ENCODE data around the gene PARVG.

PARVG gene

DNA sequence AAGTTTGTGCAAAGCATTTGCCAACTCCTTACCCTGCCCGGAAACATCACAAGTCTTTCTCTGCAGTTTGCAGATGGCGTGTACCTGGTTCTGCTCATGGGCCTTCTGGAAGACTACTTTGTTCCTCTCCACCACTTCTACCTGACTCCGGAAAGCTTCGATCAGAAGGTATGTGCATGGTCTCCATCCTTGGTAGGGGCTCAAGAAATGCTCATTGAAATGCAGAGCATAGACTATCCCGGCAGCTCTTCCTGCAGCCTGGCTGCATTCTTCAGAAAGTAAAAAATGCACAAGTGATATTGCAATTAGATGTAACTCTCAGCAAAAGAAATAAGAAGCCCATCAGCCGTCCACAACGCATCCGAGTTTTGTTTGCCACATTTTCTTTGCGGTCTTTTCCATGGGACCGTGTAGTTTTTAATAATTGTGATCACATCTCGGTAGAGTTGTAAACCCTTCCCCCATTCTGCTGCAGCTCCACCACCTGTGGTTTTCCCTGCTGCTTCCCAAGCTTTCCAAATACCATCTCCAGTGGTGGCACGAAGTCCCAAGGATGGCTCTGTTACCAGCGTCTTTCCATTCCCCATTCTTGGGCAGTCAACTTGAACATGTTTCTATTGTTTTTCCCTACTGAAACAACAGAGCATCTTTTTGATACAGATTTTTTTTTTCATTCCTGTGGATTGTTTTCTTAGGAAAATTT, 22.7 kb upstream of the PARVG start:
- DNase-seq = no peak

DNA sequence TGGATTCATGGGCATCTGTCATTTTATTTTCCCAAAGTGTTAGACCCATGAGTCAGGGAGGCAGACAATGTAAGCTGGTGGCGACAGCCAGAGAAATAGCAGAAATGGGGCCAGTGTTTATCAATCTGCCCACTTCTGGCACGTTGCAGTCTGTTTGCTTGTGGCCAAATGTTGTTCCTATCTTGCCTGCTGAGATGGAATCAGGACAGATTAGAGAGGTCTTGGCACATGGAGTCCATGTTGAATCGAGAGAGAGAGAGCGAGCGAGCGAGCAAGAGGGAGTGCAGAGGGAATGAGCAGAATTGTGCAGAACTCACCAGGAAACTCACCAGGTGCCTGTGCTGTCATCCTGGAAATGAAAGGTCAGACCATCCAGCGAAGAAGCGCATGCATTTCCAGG, 21.9 kb upstream of the PARVG start:
- no peak for DNase-seq

DNA sequence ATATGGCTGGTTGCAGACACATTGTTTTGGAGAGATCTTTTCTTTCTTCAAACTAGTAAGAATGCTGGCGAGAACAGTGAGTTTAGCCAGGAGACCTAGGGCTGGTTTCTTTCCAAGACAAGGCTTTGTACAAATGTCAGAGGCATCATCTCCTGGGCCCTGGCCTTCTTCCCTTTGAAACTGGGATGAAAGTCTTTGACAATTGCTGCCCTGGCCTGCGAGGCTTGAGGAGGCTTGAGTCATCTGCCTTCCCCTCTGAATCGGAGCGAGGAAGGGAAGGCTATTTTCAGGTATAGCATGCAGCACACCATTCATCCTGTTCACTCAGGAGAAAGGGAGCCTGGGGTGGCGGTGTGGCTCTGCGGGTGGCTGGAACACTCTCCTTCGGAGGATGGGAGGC, 21.5 kb upstream of the PARVG start:
- DNase-seq = no peak

DNA sequence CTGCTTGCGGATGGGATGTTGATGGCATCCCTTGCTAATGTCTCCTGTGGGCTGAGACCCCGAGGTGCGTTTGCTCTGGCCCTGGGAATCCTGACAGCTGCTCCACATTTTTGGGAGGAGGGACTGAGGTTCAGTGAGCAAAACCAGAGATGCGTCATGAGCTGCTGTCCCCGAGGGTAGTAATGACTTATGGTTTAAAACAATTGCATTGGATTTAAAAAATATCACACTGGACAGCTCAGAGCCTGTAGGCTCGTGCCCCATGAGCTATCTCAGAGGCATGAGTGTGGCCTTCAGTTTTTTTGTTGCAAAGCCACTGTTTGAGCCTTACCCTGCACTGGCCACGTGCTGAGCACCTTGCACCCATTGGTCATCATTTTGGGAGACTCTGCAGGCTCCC, 20.9 kb upstream of the PARVG start:
- DNase-seq = no peak

DNA sequence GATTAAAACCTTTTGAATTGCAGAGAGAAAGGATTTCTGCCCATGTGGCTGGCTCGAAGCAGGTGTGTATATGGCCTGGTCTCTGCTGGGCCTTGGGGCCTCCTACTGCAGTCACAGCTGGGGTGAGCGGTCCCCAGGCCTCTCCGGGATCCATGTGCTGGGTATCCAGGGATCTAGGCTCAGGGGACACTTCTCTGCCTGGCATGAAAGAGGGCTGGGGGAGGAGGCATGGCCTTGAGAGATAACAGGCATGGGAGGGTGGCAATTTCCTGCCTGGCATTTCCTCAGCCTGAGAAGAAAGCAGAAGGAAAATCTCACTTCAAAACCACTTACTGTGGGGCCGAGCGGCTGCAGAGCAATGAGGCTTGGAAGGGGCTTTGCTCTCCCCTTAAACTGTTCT, 20.3 kb upstream of the PARVG start:
- no peak for DNase-seq

DNA sequence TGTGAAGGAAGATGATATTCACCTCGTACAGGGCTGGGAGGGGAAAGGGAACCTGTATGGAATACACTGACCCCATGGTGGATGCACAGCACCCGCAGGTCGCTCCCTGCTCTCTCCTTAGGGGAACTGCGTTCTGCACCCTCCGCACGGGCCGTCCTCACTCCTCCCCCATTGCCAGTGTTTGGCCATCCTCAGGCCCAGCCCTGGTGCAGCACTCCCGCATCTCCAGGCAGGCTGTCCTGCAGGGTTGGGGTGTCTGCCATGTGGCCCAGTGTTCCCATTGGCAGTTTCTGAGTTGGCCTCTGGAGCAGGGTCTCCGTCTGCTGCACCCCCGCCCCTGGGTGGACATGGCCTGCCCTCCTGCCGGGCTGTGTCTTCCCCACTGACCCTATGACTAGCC, 19.1 kb upstream of the PARVG start:
- DNase-seq = no peak

DNA sequence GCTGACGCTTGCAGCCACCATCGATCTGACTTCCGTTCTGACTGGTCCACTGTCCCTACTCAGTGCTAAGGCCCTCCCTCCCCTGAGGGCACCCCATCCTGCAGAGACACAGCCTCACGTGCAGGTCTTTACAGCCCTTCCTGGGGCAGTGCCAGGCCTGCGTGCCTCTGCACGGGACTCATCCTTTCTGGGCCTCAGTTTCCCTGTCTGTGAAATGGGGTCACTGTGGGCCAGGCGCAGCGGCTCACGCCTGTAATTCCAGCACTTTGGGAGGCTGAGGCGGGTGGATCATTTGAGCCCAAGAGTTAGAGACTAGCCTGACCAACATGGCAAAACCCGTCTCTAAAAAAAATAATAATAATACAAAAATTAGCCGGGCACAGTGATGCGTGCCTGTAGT, 17.8 kb upstream of the PARVG start:
- no peak for DNase-seq

DNA sequence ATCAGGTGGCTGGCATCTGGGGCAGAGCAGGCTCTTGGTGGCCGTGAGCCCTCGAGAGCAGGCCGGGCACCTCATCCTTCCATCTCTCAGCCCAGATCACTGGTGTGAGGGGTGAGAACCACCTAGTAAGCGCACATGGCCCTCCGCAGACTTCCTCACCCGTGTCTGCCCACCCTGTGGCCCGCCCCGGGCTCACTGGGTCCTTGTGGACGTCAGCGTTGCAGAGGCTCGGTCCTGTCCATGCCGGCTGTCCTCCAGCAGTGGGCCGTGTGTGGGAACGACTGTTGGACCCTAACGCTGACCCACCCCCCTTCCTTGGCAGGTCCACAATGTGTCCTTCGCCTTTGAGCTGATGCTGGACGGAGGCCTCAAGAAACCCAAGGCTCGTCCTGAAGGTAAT, 17.2 kb upstream of the PARVG start:
- DNase-seq = no peak

DNA sequence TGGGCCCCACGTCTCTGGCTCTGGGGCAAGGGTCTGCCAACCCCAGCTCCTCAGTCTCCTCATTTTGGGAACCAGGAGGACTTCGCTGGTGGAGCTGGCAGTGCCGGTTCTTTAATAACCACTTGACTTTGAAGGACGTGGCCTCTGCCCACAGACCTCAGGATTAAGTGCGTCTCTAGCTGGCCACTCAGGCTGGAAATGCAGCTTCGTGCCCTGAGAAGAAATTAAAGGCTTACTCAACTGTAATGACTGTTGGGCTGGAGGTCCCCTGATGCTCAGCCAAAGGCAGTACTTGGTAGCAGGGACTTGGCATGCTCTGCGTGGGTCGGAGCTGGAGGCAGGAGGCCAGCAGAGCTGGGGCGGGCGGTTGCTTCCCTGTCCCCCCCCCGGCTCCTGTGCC, 16.7 kb upstream of the PARVG start:
- DNase-seq = no peak

DNA sequence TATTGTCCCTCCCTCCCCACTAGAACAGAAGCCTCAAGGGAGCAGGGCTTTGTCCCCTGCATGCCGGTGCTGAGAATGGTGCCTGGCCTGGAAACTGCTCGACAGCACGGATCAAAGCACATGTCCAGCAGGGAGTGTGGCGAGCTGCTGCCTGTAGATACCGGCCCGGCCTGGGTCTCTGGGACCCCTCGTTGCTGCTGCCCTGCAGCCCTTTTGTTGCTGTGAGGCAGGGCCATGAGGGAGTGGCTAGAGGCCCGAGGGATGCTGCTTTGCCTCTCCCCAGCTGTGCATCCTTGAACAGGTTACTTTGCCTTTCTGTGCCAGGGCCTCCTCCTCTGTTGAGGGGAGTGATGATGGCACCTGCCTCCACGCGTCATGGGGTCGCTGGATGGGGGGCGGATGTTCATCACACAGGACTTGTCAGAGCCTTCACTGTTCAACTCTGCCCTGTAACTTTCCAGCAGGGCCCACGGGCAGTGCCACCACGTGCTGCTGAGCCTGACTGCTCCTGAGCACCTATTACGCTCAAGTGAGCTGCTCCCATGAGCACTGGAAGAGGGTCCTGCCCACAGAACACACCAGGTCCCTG, 15.3 kb upstream of the PARVG start:
- no peak for DNase-seq

DNA sequence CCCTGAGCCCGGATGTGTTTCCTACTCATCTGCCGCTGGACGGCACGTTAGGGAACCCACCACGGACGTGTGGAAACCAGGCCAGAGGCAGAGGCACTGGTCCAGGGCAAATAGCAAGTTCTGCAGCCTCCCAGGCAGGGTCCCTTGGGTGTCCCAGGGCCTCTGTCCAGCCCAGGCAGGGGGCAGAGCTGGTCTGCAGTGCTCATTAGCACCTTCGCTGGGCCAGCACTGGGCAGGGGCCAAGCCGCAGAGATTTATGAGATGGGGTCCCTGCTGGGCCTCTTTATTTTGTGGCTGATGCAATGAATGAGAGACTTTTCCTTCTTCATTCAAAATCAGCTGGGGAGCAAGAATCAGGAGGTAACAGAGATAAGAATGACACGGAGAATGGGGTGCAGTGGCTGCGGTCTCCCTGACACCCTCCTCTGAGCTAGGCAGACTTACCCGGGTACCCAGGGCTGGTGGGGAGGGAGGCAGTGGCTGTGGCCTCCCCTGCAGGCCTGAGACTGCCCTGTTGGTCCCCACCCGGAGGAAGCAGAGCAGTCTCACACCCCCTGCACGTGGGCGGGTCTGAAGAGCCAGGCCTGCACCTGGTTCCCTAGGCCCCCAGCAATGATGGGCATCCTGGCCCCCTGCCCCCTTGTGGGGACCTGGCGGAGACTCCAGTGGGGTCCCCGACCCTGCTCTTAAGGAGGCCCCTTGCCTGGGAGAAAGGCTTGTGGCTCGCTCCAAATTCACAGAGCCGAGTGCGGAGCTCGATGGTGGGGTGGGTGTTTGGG, 14.0 kb upstream of the PARVG start:
- DNase-seq = no peak

DNA sequence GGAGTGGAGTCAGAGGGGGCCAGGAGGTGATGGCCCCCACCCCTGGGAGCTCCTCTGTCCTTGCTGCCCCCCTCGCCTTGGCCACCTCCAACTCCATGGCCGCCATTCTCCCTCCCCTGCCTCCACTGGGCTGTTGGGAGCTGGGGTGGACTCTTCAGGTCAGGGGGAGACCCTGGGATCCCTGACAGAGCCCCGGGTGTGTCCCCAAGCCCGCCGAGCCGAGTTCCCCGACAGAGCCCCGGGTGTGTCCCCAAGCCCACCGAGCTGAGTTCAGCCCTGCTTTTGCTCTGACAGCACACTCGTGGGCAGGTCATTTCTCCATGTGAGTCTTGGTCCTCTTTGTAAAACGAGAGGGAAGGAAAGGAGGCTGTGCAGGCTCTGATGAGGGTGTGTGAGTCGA, 13.2 kb upstream of the PARVG start:
- DNase-seq = no peak

DNA sequence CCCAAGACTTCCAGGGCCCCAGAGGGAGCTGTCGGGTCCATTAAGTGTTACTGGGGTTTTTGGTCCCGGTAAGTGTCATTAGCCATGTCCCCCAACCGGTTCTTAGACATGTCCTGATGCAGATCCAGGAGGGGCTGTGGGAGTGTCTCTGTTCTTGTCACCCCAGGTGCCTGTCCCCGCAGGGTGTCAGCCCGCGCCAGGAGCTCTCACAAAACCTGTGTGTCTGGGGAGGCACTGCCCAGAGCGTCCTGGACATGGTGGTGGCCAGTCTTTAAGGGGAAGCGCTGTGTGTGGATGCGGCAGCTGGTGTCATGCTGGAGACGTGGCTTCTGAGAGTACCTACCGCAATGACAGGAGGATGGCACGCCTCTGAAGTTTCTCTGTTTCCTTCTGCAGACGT, 12.5 kb upstream of the PARVG start:
- DNase-seq = no peak

DNA sequence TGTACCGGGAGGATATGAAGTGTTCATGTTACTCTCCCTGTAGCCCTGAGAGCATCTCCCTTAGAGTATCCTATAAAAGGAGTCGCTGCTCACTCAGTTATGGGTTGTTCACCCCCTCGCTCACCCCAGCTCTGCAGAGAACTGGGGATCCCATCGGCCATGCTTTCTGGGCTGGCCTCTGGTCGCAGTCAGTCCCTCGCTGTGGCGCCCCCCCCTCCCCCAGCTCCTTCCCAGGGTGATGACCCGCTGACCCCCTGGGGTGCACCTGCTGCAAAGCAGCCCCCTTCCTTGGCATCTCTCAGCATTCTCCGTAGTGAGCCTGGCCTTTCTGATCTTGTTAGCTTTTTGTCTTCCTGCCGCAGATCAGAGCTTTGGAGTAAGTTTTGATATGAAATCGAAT, 10.3 kb upstream of the PARVG start:
- no peak for DNase-seq

DNA sequence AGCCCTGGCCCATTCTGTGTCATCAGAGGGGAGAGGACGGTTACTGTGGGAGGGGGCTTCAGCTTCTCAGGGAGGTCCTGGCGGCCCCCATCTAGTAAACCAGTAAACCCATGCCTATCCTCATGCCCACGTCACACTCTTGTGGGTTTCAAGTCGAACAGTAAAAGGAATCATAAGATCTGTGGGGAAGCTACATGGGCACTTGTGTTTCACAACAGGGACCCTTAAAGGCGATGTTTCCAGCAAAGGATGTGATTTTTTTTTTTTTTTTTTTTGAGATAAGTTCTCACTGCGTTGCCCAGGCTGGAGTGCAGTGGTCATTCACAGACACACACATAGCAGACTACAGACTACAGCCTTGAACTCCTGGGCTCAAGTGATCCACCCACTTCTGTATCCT, 9.2 kb upstream of the PARVG start:
- no peak for DNase-seq

DNA sequence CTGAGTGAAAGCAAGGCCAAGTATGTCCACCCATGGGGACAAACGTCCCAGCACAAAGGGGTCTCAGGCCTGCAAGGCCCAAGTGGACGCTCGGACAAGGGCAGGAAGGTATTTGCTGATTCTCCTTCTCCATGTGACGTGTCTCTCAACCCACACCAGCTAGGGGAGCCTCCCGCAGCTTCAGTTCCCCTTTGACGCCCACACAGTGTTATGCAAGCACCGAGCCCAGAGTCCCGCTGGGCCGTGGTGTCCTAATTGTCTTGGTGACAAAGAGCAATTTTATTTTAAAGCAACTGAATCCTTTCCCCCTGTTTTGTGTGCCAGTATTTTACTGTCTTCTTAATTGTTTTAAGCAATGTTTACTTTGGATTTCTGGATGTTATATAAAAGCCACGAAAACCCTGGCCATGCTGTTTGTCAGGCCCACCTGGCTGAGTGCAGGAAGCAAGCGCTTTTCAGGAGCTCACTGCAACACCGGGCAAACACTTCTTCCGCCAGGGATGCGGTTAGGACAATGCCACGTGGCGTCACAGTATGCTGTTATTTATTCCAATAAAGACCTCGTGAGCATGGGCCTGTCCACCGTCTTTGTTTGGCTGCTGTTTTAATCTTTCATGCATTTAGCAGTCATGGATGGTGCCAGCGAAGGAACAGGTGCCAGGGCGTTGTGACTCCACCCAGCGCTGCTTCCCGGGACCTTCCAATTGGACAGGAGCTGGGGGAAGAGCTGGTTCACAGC, 8.2 kb upstream of the PARVG start:
- no peak for DNase-seq

DNA sequence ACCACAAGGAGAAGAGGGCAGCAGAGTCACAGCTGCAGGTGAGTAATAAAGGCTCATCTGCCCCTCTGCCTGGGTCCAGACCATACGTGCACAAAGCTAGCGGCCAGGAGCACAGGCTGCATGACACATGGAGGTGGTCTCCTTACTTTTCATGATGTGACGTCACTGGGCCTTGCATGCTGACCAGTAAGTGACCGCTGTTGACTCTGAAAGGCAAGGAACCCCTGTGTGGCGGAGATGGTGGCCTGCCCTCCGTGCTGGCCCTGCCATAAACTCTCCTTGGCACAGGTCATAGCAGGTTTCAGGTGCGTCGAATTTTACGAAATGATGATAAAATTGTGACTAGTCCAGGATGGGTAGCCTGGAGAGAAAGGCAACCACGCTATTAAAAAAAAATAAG, 7.6 kb upstream of the PARVG start:
- no peak for DNase-seq

DNA sequence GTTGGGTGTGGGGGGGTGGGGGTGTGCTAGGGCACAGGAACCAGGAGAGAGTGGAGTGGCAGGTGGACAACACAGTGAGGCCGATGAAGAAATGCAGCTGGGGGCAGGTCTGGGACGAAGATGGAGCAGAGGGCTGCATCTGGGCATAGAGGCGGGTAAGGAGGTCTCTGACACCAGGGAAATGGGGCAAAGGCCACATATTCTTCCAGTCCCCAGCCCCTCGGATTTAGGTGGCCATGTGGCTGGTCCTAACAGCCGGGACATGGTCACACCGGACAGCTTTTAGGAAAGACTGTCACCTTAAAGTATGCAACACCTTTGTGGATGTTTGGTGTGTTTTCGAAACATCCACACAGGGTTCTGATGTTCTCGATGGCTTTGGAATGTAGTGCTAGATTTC, 5.0 kb upstream of the PARVG start:
- no peak for DNase-seq

DNA sequence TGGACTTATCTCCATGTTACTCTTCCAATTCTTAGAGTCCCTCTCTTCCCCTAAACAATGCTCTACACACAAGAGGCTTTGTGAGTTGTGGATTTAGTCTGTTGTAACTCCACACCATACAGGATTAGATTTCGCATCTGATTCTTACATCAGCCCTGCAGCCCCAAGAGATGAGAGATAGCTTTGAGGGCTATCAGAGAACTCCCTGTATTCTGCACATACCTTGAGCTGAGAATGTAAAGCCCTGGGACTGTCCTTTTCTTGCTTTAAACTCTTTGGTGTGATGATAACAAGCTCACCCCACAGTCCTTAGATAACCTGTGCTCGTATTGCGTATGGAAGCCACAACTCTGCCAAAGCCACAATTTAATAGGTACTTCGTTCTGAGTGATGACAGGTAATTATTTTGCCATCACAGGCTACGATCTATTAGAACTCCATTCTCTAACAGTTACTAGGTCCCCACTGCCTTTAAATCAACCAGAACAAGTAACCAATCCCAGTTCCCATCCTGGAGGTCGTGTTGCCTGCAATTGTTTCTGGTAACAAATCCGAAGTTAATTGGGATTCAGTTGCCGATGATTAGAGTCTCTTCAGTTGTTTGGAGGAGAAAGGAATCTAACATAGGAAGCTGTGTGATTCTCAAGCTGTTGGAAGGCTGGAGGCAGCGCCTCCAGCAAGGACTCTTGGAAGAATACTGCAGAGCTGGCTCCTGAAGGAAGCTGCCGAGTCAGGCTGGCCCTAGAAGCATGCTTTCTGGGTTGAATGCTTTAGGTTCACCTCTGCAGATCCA, 1.3 kb upstream of the PARVG start:
- no peak for DNase-seq

DNA sequence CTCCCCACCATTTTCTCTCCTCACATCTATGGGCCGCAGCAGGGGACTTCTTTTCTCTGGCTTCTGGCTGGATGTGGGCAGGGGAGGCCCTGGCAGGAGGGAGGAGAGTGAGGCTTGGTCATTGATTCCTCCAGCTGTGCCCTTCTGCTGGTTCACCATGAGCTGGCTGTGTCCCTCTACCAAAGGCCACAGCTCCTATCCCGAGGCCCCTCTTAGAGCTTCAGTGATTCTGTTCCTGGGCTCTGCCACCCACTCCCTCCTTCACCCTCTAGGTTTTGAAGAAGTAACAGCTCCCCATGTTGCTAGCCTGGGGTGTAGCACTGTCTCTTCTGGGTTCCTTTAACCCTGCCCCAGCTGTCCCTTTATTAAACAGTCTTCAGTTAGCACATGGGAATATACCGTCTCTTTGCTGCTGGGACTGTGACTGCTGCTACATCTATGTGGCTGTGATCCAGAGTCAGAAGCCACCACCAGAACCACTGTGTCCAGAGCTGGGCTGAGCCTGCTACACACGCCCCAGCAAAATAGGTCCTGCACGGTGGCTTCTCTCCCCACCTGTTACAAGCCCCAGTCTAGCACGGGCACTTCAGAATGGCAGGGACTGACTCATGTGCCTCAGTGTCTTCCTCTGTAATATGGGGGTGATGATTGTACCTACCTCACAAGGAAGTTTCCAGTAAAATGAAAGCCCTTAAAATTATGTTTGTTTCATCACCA, 578 bp upstream of the PARVG start:
- no peak for DNase-seq

DNA sequence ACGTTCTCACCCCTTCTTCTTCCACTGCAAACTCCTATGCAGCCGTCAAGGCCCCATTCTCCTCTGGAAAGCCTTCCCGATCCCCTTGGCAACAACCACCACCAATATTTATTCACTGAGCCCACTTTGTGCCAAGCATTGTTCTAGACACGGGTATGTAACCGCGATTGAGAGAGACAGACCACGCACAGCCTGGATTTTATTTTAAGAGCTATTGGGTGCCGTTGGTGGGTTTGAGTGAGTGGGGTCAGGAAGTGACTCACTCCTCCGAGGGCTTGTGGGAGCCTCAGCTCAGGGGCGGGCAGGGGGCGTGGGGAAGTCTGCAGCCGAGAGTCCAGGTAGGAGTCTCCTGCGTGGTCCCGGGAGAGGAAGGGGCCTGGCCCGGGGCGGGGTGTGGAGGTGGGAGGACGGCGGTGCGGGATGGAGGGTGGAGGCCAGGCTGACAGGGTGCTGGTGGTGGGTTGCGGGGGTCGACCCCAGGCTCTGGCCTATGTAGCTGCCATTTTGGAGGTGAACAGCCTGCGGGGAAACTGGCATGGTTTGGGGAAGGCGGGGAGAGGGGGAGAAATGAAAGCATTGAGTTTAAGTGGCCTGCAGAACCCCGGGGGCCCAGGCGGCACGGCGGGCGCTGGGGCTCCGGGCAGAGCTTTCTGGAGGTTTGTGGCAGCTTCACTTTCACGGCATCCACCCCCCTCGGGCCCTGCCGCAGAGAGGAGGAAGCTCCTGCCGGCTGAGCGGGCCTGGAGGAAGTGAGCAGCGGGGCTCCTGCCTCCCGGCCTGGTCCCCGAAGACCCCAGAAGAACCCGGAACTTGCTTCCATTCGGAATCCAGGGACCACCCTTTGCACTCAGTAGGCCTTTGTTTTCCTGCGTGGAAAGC, 547 bp downstream of the PARVG start:
- DNase-seq = peak; percentile 59

All from T-helper 9 cell (primary cell).